ENCODE measurements around the gene POLA2.

Gene POLA2

GRCh38 chr11:65287601-65288000 is 25.8 kb downstream of the POLA2 start:
- DNase-seq (ENCODE audit: low spot score): no peak

GRCh38 chr11:65288706-65289536 is 27.2 kb downstream of the POLA2 start:
- DNase-seq (ENCODE audit: low spot score): no peak

- no peak for DNase-seq (ENCODE audit: low spot score)
These were observed 28.8 kb downstream of the POLA2 start for GRCh38 chr11:65290448-65291165.

- no peak for DNase-seq (ENCODE audit: low spot score)
These were observed 29.9 kb downstream of the POLA2 start for GRCh38 chr11:65291613-65292012.

GRCh38 chr11:65292890-65293289 is 31.1 kb downstream of the POLA2 start:
- DNase-seq (ENCODE audit: low spot score): no peak

GRCh38 chr11:65293909-65294381 is 32.2 kb downstream of the POLA2 start:
- DNase-seq (ENCODE audit: low spot score): no peak

DNA sequence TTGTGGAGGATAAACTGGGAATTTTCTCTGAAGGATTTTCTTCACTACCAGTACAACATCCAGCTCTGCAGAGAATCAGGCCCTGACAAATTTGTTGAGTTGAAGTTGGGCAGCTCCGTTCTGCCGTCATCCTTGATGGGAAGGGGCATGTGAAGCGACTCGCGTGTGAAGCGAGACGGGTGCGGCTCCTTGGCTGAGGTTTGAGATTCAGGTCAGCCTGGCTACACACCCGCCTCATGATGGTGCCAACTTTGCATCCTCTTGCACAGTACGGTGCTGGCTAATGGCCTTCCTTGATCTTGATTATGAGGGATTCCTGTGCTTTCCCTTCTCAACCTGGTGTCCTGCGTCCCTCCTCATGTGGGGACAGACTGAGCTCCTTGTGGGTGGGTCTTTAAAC is 33.2 kb downstream of the POLA2 start:
- no peak for DNase-seq (ENCODE audit: low spot score)

- DNase-seq (ENCODE audit: low spot score): no peak
These were observed 34.0 kb downstream of the POLA2 start for GRCh38 chr11:65295571-65296341.

- DNase-seq (ENCODE audit: low spot score): no peak
These were observed 35.4 kb downstream of the POLA2 start for GRCh38 chr11:65297026-65297672.

DNA sequence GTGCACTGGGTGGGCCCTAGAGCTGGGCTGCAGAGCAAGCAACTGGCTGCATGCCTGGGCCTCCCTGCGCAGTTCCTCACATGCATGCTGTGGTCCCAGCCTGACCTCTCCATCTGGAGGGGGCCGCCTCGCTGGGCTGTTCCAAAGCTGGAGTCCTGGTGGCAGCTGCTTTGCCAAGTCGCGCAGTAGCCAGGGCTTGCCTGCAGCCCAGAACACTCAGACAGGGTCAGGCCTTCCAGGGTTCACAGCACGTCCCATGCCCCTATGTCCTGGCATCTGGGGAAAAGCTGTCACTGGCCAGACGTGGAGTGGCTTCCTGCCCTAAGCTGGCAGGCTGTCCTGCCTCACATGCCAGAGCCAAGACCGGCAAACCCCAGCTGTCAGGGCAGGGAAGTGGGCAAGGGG is 36.4 kb downstream of the POLA2 start:
- no peak for DNase-seq (ENCODE audit: low spot score)

GRCh38 chr11:65298655-65299179 is 37.0 kb downstream of the POLA2 start:
- DNase-seq (ENCODE audit: low spot score): no peak

DNA sequence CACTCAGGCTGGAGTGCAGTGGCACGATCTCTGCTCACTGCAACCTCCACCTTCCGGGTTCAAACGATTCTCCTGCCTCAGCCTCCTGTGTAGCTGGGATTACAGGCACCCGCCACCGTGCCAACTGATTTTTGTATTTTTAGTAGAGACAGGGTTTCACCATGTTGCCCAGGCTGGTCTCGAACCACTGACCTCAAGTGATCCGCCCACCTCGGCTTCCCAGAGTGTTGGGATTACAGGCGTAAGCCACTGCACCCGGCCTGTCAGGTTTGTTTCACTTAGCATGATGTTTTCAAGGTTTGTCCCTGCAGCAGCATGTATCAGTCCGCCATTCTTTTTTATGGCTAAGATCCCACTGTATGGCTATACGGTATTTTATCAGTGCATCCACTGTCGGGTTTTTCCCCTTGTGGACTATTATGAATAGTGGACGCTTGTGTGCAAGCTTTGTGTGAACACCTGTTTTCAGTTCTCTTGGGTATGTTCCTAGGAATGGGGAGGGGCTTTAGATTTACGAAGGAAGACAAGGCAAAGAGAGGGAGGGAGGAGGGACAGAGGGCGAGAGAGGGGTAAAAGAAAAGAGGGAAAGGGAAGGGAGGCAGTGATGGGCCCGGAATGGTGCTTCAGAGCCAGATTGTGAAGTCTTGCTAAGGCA is 39.0 kb downstream of the POLA2 start:
- DNase-seq (ENCODE audit: low spot score): no peak

- no peak for DNase-seq (ENCODE audit: low spot score)
These were observed 39.9 kb downstream of the POLA2 start for GRCh38 chr11:65301491-65302329.

- DNase-seq (ENCODE audit: low spot score): no peak
These were observed 41.8 kb downstream of the POLA2 start for GRCh38 chr11:65303555-65303954.

- DNase-seq (ENCODE audit: low spot score): no peak
These were observed 42.3 kb downstream of the POLA2 start for GRCh38 chr11:65304110-65304509.

GRCh38 chr11:65304613-65305012 is 42.9 kb downstream of the POLA2 start:
- no peak for DNase-seq (ENCODE audit: low spot score)

DNA sequence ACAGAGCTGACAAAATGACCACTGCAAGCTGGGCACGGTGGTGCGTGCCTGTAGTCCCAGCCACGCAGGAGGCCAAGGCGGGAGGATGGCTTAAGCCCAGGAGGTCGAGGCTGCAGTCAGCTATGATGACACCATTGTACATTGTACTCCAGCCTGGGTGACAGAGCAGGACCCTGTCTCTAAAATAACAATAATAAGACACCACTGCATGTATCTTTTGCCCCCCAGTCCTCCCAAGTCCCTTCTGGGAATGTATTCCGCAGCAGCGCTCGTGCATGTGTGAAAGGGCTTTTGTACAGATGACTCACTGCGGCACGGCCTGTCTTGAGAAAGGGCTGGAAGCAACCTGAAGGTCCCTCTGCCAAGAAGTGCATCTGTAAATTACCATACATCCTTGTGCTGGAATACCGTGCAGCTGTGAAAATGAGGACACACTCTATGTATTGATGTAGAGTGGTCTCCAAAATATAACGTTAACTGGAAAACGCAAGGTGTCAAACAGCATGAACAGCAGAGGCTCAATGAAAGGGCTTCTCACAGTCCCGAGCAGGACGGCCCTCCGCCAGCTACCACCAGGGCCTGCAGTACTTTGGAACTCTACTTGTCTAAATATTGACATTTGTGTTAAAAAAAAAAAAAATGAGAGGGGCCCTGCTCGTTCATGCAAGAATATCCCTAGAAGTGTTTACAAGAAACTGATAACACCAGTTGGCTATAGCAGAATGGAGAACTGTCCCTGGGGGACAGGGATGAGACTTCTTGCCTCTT is 43.9 kb downstream of the POLA2 start:
- DNase-seq (ENCODE audit: low spot score): no peak

DNA sequence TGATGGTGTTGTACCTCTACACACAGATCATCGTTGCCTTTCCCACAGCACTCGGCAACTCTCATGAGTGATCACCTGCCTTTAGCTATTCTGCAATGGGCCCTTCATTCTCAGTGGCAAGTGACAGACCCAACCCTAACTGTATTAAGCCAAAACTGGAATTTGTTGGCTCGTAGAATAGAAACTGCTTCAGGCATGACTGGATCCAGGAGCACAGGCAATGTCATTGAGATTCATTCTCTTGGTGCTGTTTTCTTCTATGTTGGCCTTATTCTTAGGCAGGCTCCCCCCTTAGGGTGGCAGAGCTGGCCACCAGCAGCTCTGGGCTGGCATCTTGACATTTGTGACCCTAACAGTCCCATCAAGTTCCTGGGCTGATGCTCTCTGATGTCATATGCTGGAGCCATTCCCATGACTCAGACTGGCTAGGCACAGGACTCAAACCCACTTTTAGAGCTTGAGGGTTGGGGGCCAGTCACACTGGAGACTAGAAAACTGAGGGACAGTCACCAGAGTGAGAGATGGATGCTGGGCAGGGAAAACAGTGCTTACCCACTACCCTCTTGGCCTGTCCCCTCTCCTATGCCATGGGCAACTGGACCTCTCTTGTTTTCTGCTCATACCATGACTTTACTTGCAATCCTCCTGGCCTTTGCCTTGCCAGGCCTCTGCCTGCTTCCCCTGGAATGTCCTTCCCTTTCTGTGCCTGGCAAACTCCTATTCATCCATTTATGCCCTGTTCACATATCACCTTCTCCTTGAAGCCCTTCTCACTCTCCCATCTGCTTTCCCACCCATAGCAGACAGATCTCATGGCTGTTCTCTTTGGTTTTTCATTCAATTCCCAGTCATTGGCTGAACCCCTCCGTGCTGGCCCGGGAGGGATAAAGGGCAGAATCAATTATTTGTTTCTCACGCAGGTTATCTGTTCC is 45.8 kb downstream of the POLA2 start:
- DNase-seq (ENCODE audit: low spot score): no peak
